Measurements from ENCODE around the gene FKTN.

FKTN gene

GRCh38 chr9:105676351-105676923, 118.5 kb downstream of the FKTN start:
- in situ Hi-C loops (cut with MboI; ENCODE audit: low sequenced_read_pairs) = loop anchor here (25.0 kb wide), 1 partner anchor 889 kb away; no protein-coding TSS in a partner anchor

GRCh38 chr9:105678163-105678562, 120.2 kb downstream of the FKTN start:
- in situ Hi-C loops (cut with MboI; ENCODE audit: low sequenced_read_pairs) = loop anchor here (25.0 kb wide), 1 partner anchor 891 kb away; no protein-coding TSS in a partner anchor

- in situ Hi-C loops (cut with MboI; ENCODE audit: low sequenced_read_pairs) = loop anchor here (25.0 kb wide), 1 partner anchor 891 kb away; no protein-coding TSS in a partner anchor
Measured at GRCh38 chr9:105678781-105679180, 120.8 kb downstream of the FKTN start.

- in situ Hi-C loops (cut with MboI; ENCODE audit: low sequenced_read_pairs) = loop anchor here (25.0 kb wide), 1 partner anchor 892 kb away; no protein-coding TSS in a partner anchor
Measured at GRCh38 chr9:105679257-105680022, 121.5 kb downstream of the FKTN start.

- in situ Hi-C loops (cut with MboI; ENCODE audit: low sequenced_read_pairs) = loop anchor here (25.0 kb wide), 1 partner anchor 894 kb away; no protein-coding TSS in a partner anchor
Measured at GRCh38 chr9:105681313-105681712, 123.4 kb downstream of the FKTN start.

GRCh38 chr9:105681724-105682123, 123.8 kb downstream of the FKTN start:
- in situ Hi-C loops (cut with MboI; ENCODE audit: low sequenced_read_pairs) = loop anchor here (25.0 kb wide), 1 partner anchor 894 kb away; no protein-coding TSS in a partner anchor

GRCh38 chr9:105683688-105684275, 125.9 kb downstream of the FKTN start:
- in situ Hi-C loops (cut with MboI; ENCODE audit: low sequenced_read_pairs) = loop anchor here (25.0 kb wide), 1 partner anchor 896 kb away; no protein-coding TSS in a partner anchor

- in situ Hi-C loops (cut with MboI; ENCODE audit: low sequenced_read_pairs) = loop anchor here (25.0 kb wide), 1 partner anchor 900 kb away; no protein-coding TSS in a partner anchor
Measured at GRCh38 chr9:105686936-105687335, 129.0 kb downstream of the FKTN start.

Measured in HL-60/S4 treated with retinoic acid at 250 ng/mL for 4 days and 3 days (cell line).